ENCODE measurements around the gene ARHGEF11.

Gene ARHGEF11

GRCh38 chr1:156999596-157000320, 45.8 kb downstream of the ARHGEF11 start:
- DNase-seq = no peak

GRCh38 chr1:156998840-156999500, 46.6 kb downstream of the ARHGEF11 start:
- DNase-seq = no peak

- DNase-seq = no peak
Observed at GRCh38 chr1:156998301-156998700, 47.2 kb downstream of the ARHGEF11 start.

GRCh38 chr1:156995412-156995811, 50.1 kb downstream of the ARHGEF11 start:
- DNase-seq = no peak

GRCh38 chr1:156994277-156994676, 51.3 kb downstream of the ARHGEF11 start:
- no peak for DNase-seq

GRCh38 chr1:156993426-156994147, 52.0 kb downstream of the ARHGEF11 start:
- no peak for DNase-seq

GRCh38 chr1:156992215-156992614, 53.3 kb downstream of the ARHGEF11 start:
- DNase-seq = no peak

GRCh38 chr1:156987715-156988114, 57.8 kb downstream of the ARHGEF11 start:
- no peak for DNase-seq

- no peak for DNase-seq
Observed at GRCh38 chr1:156980551-156980950, 65.0 kb downstream of the ARHGEF11 start.

GRCh38 chr1:156975084-156975483, 70.5 kb downstream of the ARHGEF11 start:
- DNase-seq = no peak

- DNase-seq = no peak
Observed at GRCh38 chr1:156973417-156973816, 72.1 kb downstream of the ARHGEF11 start.

- no peak for DNase-seq
Observed at GRCh38 chr1:156970017-156970416, 75.5 kb downstream of the ARHGEF11 start.

GRCh38 chr1:156969496-156969895, 76.0 kb downstream of the ARHGEF11 start:
- no peak for DNase-seq

GRCh38 chr1:156964441-156964840, 81.1 kb downstream of the ARHGEF11 start:
- no peak for DNase-seq

- no peak for DNase-seq
Observed at GRCh38 chr1:156963621-156964020, 81.9 kb downstream of the ARHGEF11 start.

GRCh38 chr1:156961709-156962108, 83.8 kb downstream of the ARHGEF11 start:
- no peak for DNase-seq

- DNase-seq = no peak
Observed at GRCh38 chr1:156959925-156960324, 85.6 kb downstream of the ARHGEF11 start.

- no peak for DNase-seq
Observed at GRCh38 chr1:156959414-156959813, 86.1 kb downstream of the ARHGEF11 start.

GRCh38 chr1:156958247-156958714, 87.3 kb downstream of the ARHGEF11 start:
- DNase-seq = no peak

GRCh38 chr1:156957634-156958033, 87.9 kb downstream of the ARHGEF11 start:
- DNase-seq = no peak

GRCh38 chr1:156956333-156956732, 89.2 kb downstream of the ARHGEF11 start:
- no peak for DNase-seq

- no peak for DNase-seq
Observed at GRCh38 chr1:156953571-156953970, 92.0 kb downstream of the ARHGEF11 start.
